ENCODE data around the gene CHPF2.

Gene CHPF2

GRCh38 chr7:151276666-151277590, 44.6 kb downstream of the CHPF2 start (continued):
- TF ChIP-seq ZNF350 (tag by site-specific recombination; IDR thresholded peaks at IDR 0.05) (no peak), ZNF623 (tag by site-specific recombination; IDR thresholded peaks at IDR 0.05) (no peak), ZNF18 (tag by site-specific recombination; IDR thresholded peaks at IDR 0.05) (peak; percentile 46; the same call in 1 of the 2 replicates), ZNF610 (tag by site-specific recombination; IDR thresholded peaks at IDR 0.05; ENCODE audit: borderline replicate concordance) (peak; percentile 49; the same call in 1 of the 2 replicates), ZNF223 (tag by site-specific recombination; IDR thresholded peaks at IDR 0.05) (no peak), ZNF433 (tag by site-specific recombination; IDR thresholded peaks at IDR 0.05; ENCODE audit: low read depth) (no peak), ZNF23 (tag by site-specific recombination; IDR thresholded peaks at IDR 0.05; ENCODE audit: borderline replicate concordance) (no peak), ZNF449 (tag by site-specific recombination; IDR thresholded peaks at IDR 0.05) (no peak), MZF1 (tag by site-specific recombination; IDR thresholded peaks at IDR 0.05; ENCODE audit: borderline replicate concordance) (no peak), ZNF426 (tag by site-specific recombination; IDR thresholded peaks at IDR 0.05) (no peak), ZNF132 (tag by site-specific recombination; IDR thresholded peaks at IDR 0.05; ENCODE audit: borderline replicate concordance) (no peak), ZNF747 (tag by site-specific recombination; IDR thresholded peaks at IDR 0.05) (no peak), ZNF138 (tag by site-specific recombination; IDR thresholded peaks at IDR 0.05; ENCODE audit: borderline replicate concordance) (no peak), ZNF394 (tag by site-specific recombination; IDR thresholded peaks at IDR 0.05; ENCODE audit: borderline replicate concordance) (no peak), PRDM10 (tag by site-specific recombination; IDR thresholded peaks at IDR 0.05) (no peak), ZNF2 (tag by site-specific recombination; IDR thresholded peaks at IDR 0.05) (peak; percentile 75; the same call in 1 of the 2 replicates), ZNF785 (tag by site-specific recombination; IDR thresholded peaks at IDR 0.05) (no peak; the same call in 1 of the 2 replicates), TRIM28 (IDR thresholded peaks at IDR 0.05; ENCODE audit: borderline replicate concordance, low read length) (peak; percentile 67; the same call in 1 of the 2 replicates), HOXC10 (CRISPR knock-in tag; IDR thresholded peaks at IDR 0.05) (no peak), ZBTB49 (tag by site-specific recombination; IDR thresholded peaks at IDR 0.05; ENCODE audit: low read depth) (no peak), PBX3 (CRISPR knock-in tag; IDR thresholded peaks at IDR 0.05) (no peak), SP2 (tag by site-specific recombination; IDR thresholded peaks at IDR 0.05) (no peak), ZNF580 (tag by site-specific recombination; IDR thresholded peaks at IDR 0.05) (no peak), ZSCAN30 (tag by site-specific recombination; IDR thresholded peaks at IDR 0.05) (peak; percentile 52; the same call in 1 of the 2 replicates), KLF9 (tag by site-specific recombination; IDR thresholded peaks at IDR 0.05; ENCODE audit: low read depth) (no peak)
